NCI-H2196 treated with DMSO at 0.1 percent for 48 hours (cell line): ENCODE data around the gene LITAF.

Experiments
- DNase-seq: peaks from one replicate; lab custom pipeline; 2025; ENCODE audit not compliant: unreplicated experiment; lab: John Stamatoyannopoulos, UW

The LITAF gene

GRCh38 chr16:11497851-11498289 is 88.8 kb downstream of the LITAF start:
- no peak for DNase-seq
